ENCODE data around the gene KLF6. TPM values are rescaled to one million over a fixed set of nuclear protein-coding genes. Genes with fewer than 3 reads are reported as not detected.
"Not testable (repeated sequence)": the region's sequence is repeated elsewhere in the genome, so short reads cannot be mapped to it uniquely, and the experiment has no call there.

The KLF6 gene
- total RNA-seq, 1 experiment from 2014 or later = 182 TPM

DNA sequence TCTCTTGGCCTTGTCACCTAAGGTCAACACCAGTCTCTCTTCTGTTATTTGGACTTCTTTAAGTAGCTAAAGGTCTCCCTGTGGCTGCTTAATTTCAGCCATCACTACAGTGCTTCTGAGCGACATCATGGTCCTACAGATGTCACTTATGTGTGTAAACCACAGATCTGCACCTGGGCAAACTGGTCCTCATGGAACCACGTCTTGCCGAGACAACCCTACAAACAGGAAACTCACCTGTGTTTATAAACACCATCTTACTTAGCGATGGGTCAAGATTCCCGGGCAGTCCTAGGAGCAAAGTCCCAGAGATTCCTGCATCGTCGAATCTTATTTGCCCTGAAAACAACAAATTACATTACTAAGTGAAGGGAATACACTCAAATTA, 27.8 kb downstream of the KLF6 start:
- DNase-seq (ENCODE audit: low spot score) = no peak

- DNase-seq (ENCODE audit: low spot score) = no peak
Measured at GRCh38 chr10:3756360-3756740, 28.7 kb downstream of the KLF6 start.

GRCh38 chr10:3755440-3756359, 29.3 kb downstream of the KLF6 start:
- DNase-seq (ENCODE audit: low spot score) = peak; percentile 53

- DNase-seq (ENCODE audit: low spot score) = peak; percentile 82
Measured at GRCh38 chr10:3754727-3755439, 30.1 kb downstream of the KLF6 start.

- DNase-seq (ENCODE audit: low spot score) = no peak
Measured at GRCh38 chr10:3750854-3751253, 34.2 kb downstream of the KLF6 start.

GRCh38 chr10:3750006-3750816, 34.8 kb downstream of the KLF6 start:
- DNase-seq (ENCODE audit: low spot score) = peak; percentile 41

GRCh38 chr10:3749600-3749999, 35.4 kb downstream of the KLF6 start:
- DNase-seq (ENCODE audit: low spot score) = no peak

- no peak for DNase-seq (ENCODE audit: low spot score)
Measured at GRCh38 chr10:3749011-3749410, 36.0 kb downstream of the KLF6 start.

GRCh38 chr10:3748484-3748883, 36.5 kb downstream of the KLF6 start:
- DNase-seq (ENCODE audit: low spot score) = no peak

DNA sequence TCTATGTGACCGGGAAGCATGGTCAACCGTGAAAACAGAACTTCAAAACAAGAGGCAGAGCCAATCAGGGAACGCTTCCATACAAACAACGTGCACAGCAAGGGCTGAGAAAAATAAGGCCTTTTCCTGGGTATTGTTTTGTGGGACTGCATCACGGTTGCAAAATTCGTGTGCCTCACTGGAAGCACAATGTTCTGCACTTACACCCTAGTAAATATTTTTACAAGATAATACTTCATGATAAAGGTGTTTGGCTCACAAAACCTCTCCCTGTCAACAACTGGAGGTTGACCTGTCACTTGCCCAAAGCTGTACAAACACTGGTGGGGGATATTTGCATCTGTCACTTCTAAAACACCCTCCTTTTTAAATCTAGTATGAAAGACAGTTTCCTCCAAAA, 37.0 kb downstream of the KLF6 start:
- DNase-seq (ENCODE audit: low spot score) = no peak

GRCh38 chr10:3747248-3747960, 37.6 kb downstream of the KLF6 start:
- DNase-seq (ENCODE audit: low spot score) = no peak

DNA sequence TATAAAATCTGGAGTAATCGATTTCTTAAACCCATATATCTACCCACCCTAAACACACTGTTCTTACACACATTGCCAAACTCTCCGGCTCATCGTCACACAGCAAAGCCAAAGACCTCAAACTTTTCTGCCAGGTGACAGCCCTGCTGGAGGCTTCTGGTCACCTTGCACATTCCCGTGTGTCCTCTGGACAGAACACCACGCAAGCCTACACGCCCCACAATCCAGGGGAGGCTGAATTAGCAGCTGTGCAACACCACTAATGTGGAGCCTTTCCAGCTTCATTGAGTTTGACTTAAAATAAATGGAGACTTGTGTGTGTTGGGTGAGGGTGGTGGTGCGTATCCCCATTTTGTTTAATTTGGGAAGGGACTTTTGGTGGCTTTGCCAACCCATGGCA, 38.4 kb downstream of the KLF6 start:
- DNase-seq (ENCODE audit: low spot score) = no peak

DNA sequence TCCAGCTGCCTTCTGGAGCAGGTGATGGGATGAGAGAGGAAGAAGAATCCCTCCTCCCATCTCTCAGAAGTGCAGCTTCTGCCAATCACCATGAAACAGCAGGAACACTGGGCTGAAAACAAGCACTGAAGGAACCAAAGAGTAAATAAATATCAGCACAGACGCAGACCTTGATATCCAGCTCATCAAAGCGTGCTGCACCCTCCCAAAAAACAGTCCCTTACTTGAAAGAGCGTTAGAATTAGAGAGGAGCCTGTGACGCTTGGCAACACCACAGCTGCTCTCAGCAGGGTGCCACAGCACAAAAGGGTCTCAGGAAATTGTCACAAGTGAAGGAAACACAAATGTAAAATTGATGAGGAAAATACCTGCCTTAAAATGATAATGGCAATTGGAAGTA, 39.5 kb downstream of the KLF6 start:
- no peak for DNase-seq (ENCODE audit: low spot score)

GRCh38 chr10:3741688-3742461, 43.1 kb downstream of the KLF6 start:
- no peak for DNase-seq (ENCODE audit: low spot score)

- DNase-seq (ENCODE audit: low spot score) = peak; percentile 50
Measured at GRCh38 chr10:3740157-3740871, 44.7 kb downstream of the KLF6 start.

DNA sequence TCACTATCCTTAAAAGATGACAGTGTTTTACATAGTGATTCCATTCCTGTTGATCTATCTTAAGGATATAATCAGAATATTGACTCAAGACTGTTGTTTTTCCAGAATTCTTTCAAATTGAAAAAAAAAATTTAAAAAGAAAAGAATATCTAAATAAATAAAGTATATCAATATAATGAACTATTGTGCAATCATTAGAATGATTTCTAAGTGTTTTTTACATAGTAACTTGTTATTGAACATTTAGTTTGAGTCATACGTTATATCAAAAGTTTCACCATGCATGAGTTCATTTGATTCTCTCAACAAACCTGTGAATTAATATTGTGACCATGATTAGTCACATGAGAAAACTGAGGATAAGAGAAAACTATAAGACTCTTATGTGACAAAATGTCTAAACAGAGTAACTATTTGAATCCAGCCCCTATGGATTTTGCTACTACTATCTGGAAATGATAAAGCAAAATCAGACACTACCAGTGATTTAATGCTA, 46.1 kb downstream of the KLF6 start:
- DNase-seq (ENCODE audit: low spot score) = no peak

GRCh38 chr10:3737864-3738263, 47.1 kb downstream of the KLF6 start:
- DNase-seq (ENCODE audit: low spot score) = no peak

GRCh38 chr10:3735175-3735574, 49.8 kb downstream of the KLF6 start:
- DNase-seq (ENCODE audit: low spot score) = peak; percentile 17

- DNase-seq (ENCODE audit: low spot score) = no peak
Measured at GRCh38 chr10:3734111-3734510, 50.9 kb downstream of the KLF6 start.

GRCh38 chr10:3732183-3732582, 52.8 kb downstream of the KLF6 start:
- not testable (repeated sequence) for DNase-seq (ENCODE audit: low spot score)

Data from HT-29 (cell line).